ENCODE results near the gene PTPRN2. TPM values are rescaled to one million over a fixed set of nuclear protein-coding genes. Genes with fewer than 3 reads are reported as not detected.
A peak's percentile ranks its signal among the peaks of the same experiment; 100 is the strongest.
"Not testable (repeated sequence)": the region's sequence is repeated elsewhere in the genome, so short reads cannot be mapped to it uniquely, and the experiment has no call there.

The PTPRN2 gene
- total RNA-seq, 8 experiments from 2014 or later, result 0.10 to 19.7 (median 10.8) TPM; not detected in 1

- in situ Hi-C loops (cut with MboI; ENCODE audit: low pct_unique_long_range_greater_than_20kb in 2 of 9, low sequenced_read_pairs in 9 of 9, unreplicated experiment in 9 of 9), result no loop called here
- 50 to 100% (median 78%) methylated on average over 2 to 4 of the region's 11 CpGs; no CpG with 5 or more reads in 5 of the 10 experiments for WGBS, 10 experiments
- ATAC-seq (replicated peaks in 6 of 8), result peak in 1 of 8 experiments; percentile 43
- Histone ChIP-seq H3K27ac (no peak overlapping the region), H3K4me1 (replicated peaks in 1 of 2) (no peaks in the 10 kb centered on the region), H3K4me3 (no peak overlapping the region)
Measured at GRCh38 chr7:158406801-158407200, 180.8 kb downstream of the PTPRN2 start.

GRCh38 chr7:158406364-158406763 is 181.3 kb downstream of the PTPRN2 start:
- in situ Hi-C loops (cut with MboI; ENCODE audit: low pct_unique_long_range_greater_than_20kb in 2 of 9, low sequenced_read_pairs in 9 of 9, unreplicated experiment in 9 of 9), result no loop called here
- WGBS, 10 experiments, result 47 to 77% methylated on average over 3 of the region's 10 CpGs; no CpG with 5 or more reads in 8 of the 10 experiments
- Histone ChIP-seq H3K4me1 (replicated peaks in 1 of 2) (no peaks in the 10 kb centered on the region), H3K4me3 (no peak overlapping the region), H3K27ac (no peak overlapping the region)
- ATAC-seq (replicated peaks in 6 of 8), result no peak

- ATAC-seq (replicated peaks in 6 of 8); H3K27ac ChIP-seq; H3K4me1 ChIP-seq (replicated peaks in 1 of 2); in situ Hi-C loops (cut with MboI; ENCODE audit: low pct_unique_long_range_greater_than_20kb in 2 of 9, low sequenced_read_pairs in 9 of 9, unreplicated experiment in 9 of 9); H3K4me3 ChIP-seq: not testable (repeated sequence)
- WGBS, 10 experiments, result 75 to 94% methylated on average over 4 to 6 of the region's 30 CpGs; no CpG with 5 or more reads in 8 of the 10 experiments
Measured at GRCh38 chr7:158405771-158406170, 181.9 kb downstream of the PTPRN2 start.

- H3K27ac ChIP-seq, result no peak overlapping the region
- in situ Hi-C loops (cut with MboI; ENCODE audit: low pct_unique_long_range_greater_than_20kb in 2 of 9, low sequenced_read_pairs in 9 of 9, unreplicated experiment in 9 of 9), result no loop called here
- ATAC-seq (replicated peaks in 6 of 8), result no peak
- H3K4me3 ChIP-seq, result no peak overlapping the region
- no peaks in the 10 kb centered on the region for H3K4me1 ChIP-seq (replicated peaks in 1 of 2)
- 43 to 80% (median 69%) methylated on average over 1 to 6 of the region's 8 CpGs; no CpG with 5 or more reads in 5 of the 10 experiments for WGBS, 10 experiments
Measured at GRCh38 chr7:158405324-158405723, 182.3 kb downstream of the PTPRN2 start.

GRCh38 chr7:158404031-158404761 is 183.4 kb downstream of the PTPRN2 start:
- Histone ChIP-seq H3K4me1 (replicated peaks in 1 of 2) (no peaks in the 10 kb centered on the region), H3K4me3 (no peak overlapping the region), H3K27ac (no peak overlapping the region)
- WGBS, 10 experiments, result 0 to 93% (median 60%) methylated on average over 1 to 11 of the region's 23 CpGs; no CpG with 5 or more reads in 1 of the 10 experiments
- no peak for ATAC-seq (replicated peaks in 6 of 8)
- in situ Hi-C loops (cut with MboI; ENCODE audit: low pct_unique_long_range_greater_than_20kb in 2 of 9, low sequenced_read_pairs in 9 of 9, unreplicated experiment in 9 of 9), result no loop called here

- 0 to 100% (median 76%) methylated on average over 1 to 7 of the region's 21 CpGs; no CpG with 5 or more reads in 2 of the 10 experiments for WGBS, 10 experiments
- Histone ChIP-seq H3K4me3 (no peak overlapping the region), H3K4me1 (replicated peaks in 1 of 2) (no peaks in the 10 kb centered on the region), H3K27ac (no peak overlapping the region)
- in situ Hi-C loops (cut with MboI; ENCODE audit: low pct_unique_long_range_greater_than_20kb in 2 of 9, low sequenced_read_pairs in 9 of 9, unreplicated experiment in 9 of 9), result no loop called here
- ATAC-seq (replicated peaks in 6 of 8), result peak in 3 of 8 experiments; percentile 28 to 54 (median 39)
Measured at GRCh38 chr7:158403013-158403821, 184.4 kb downstream of the PTPRN2 start.

- in situ Hi-C loops (cut with MboI; ENCODE audit: low pct_unique_long_range_greater_than_20kb in 2 of 9, low sequenced_read_pairs in 9 of 9, unreplicated experiment in 9 of 9), result no loop called here
- WGBS, 10 experiments, result 4 to 100% (median 68%) methylated on average over 1 to 6 of the region's 11 CpGs; no CpG with 5 or more reads in 2 of the 10 experiments
- Histone ChIP-seq H3K27ac (no peak overlapping the region), H3K4me1 (replicated peaks in 1 of 2) (no peaks in the 10 kb centered on the region), H3K4me3 (no peak overlapping the region)
- peak in 1 of 8 experiments; percentile 61 for ATAC-seq (replicated peaks in 6 of 8)
Measured at GRCh38 chr7:158402471-158402870, 185.2 kb downstream of the PTPRN2 start.

GRCh38 chr7:158401826-158402225 is 185.8 kb downstream of the PTPRN2 start:
- no peak overlapping the region for H3K27ac ChIP-seq
- H3K4me3 ChIP-seq, result no peak overlapping the region
- in situ Hi-C loops (cut with MboI; ENCODE audit: low pct_unique_long_range_greater_than_20kb in 2 of 9, low sequenced_read_pairs in 9 of 9, unreplicated experiment in 9 of 9), result no loop called here
- no peaks in the 10 kb centered on the region for H3K4me1 ChIP-seq (replicated peaks in 1 of 2)
- WGBS, 10 experiments, result 0 to 89% (median 34%) methylated on average over 1 to 3 of the region's 10 CpGs; no CpG with 5 or more reads in 4 of the 10 experiments
- ATAC-seq (replicated peaks in 6 of 8), result no peak

GRCh38 chr7:158401295-158401694 is 186.3 kb downstream of the PTPRN2 start:
- H3K4me1 ChIP-seq (replicated peaks in 1 of 2), result no peaks in the 10 kb centered on the region
- in situ Hi-C loops (cut with MboI; ENCODE audit: low pct_unique_long_range_greater_than_20kb in 2 of 9, low sequenced_read_pairs in 9 of 9, unreplicated experiment in 9 of 9), result no loop called here
- 0 to 80% (median 73%) methylated on average over 1 to 4 of the region's 8 CpGs; no CpG with 5 or more reads in 5 of the 10 experiments for WGBS, 10 experiments

GRCh38 chr7:158400601-158401225 is 186.9 kb downstream of the PTPRN2 start:
- Histone ChIP-seq H3K27ac (no peak overlapping the region), H3K4me3 (no peak overlapping the region), H3K4me1 (replicated peaks in 1 of 2) (peaks cover 0 to 2% of the 10 kb centered on the region in 2 donors)
- ATAC-seq (replicated peaks in 6 of 8), result no peak
- in situ Hi-C loops (cut with MboI; ENCODE audit: low pct_unique_long_range_greater_than_20kb in 2 of 9, low sequenced_read_pairs in 9 of 9, unreplicated experiment in 9 of 9), result no loop called here
- 20 to 91% (median 75%) methylated on average over 1 to 6 of the region's 24 CpGs; no CpG with 5 or more reads in 6 of the 10 experiments for WGBS, 10 experiments

More at GRCh38 chr7:158401295-158401694, 186.3 kb downstream of the PTPRN2 start:
- no peak for ATAC-seq (replicated peaks in 6 of 8)
- Histone ChIP-seq H3K4me3 (no peak overlapping the region), H3K27ac (no peak overlapping the region)

- no peak for ATAC-seq (replicated peaks in 6 of 8)
Measured at GRCh38 chr7:158399762-158400161, 187.9 kb downstream of the PTPRN2 start.

GRCh38 chr7:158398750-158399149 is 188.9 kb downstream of the PTPRN2 start:
- ATAC-seq (replicated peaks in 6 of 8), result no peak
- in situ Hi-C loops (cut with MboI; ENCODE audit: low pct_unique_long_range_greater_than_20kb in 2 of 9, low sequenced_read_pairs in 9 of 9, unreplicated experiment in 9 of 9), result no loop called here
- 0 to 91% (median 60%) methylated on average over 1 of the region's 1 CpG; no CpG with 5 or more reads in 1 of the 10 experiments for WGBS, 10 experiments

More at GRCh38 chr7:158399762-158400161, 187.9 kb downstream of the PTPRN2 start:
- in situ Hi-C loops (cut with MboI; ENCODE audit: low pct_unique_long_range_greater_than_20kb in 2 of 9, low sequenced_read_pairs in 9 of 9, unreplicated experiment in 9 of 9), result no loop called here
- peaks cover 0 to 2% of the 10 kb centered on the region in 2 donors for H3K4me1 ChIP-seq (replicated peaks in 1 of 2)
- WGBS, 10 experiments, result 10 to 90% (median 62%) methylated on average over 3 to 8 of the region's 9 CpGs; no CpG with 5 or more reads in 1 of the 10 experiments
- H3K4me3 ChIP-seq, result no peak overlapping the region
- H3K27ac ChIP-seq, result no peak overlapping the region

More at GRCh38 chr7:158398750-158399149, 188.9 kb downstream of the PTPRN2 start:
- Histone ChIP-seq H3K4me3 (no peak overlapping the region), H3K27ac (no peak overlapping the region), H3K4me1 (replicated peaks in 1 of 2) (peaks cover 0 to 2% of the 10 kb centered on the region in 2 donors)
